H1 (cell line): ENCODE measurements around the gene PRXL2B. TPM values are rescaled to one million over a fixed set of nuclear protein-coding genes. Genes with fewer than 3 reads are reported as not detected.

Source experiments
- CTCF ChIA-PET: fragments of 300-600 bp; sonication (Branson Sonifier 250); formaldehyde crosslinking; loops from one replicate; lab custom pipeline; 2021; ENCODE audit not compliant: partially characterized antibody; lab: Charles Lee
- POLR2A ChIA-PET: fragments of 300-600 bp; sonication (Branson Sonifier 250); formaldehyde crosslinking; loops from one replicate; lab custom pipeline; 2021; ENCODE audit warnings: inconsistent platforms; ENCODE audit not compliant: partially characterized antibody; lab: Charles Lee
- DNase-seq, 2 experiments: peaks; one replicate each; pipeline versions ENCODE4 v3.0.0 to v3.0.0-alpha.2; 2010 to 2022; ENCODE audit warnings: low spot score in 2 of 2, low read depth in 1 of 2, mixed read lengths in 1 of 2
- FAIRE-seq: peaks from 2 replicates; lab custom pipeline; 2011; peaks lifted over from hg19 to GRCh38; lab: Jason Lieb, UNC
- H2AFZ ChIP-seq: 2 replicates; pipeline ENCODE4 v1.8.1; 2012; ENCODE audit warnings: low read length, inconsistent platforms
- H2AK5ac ChIP-seq: 2 replicates; pipeline ENCODE4 v1.6.1; 2013; ENCODE audit warnings: low read depth, low read length
- H2BK120ac ChIP-seq: replicated peaks from 2 replicates; pipeline ENCODE3; 2013; ENCODE audit warnings: low read depth, low read length, inconsistent platforms
- H2BK12ac ChIP-seq: 2 replicates; pipeline ENCODE4 v1.6.1; 2013; ENCODE audit warnings: low read depth, low read length
- H2BK15ac ChIP-seq: 2 replicates; pipeline ENCODE4 v1.6.1; 2013; ENCODE audit warnings: low read length
- H2BK20ac ChIP-seq: 2 replicates; pipeline ENCODE4 v1.6.1; 2013; ENCODE audit warnings: low read length
- H2BK5ac ChIP-seq: 2 replicates; pipeline ENCODE4 v1.6.1; 2013; ENCODE audit warnings: low read depth, low read length
- H3K14ac ChIP-seq: 2 replicates; pipeline ENCODE4 v1.6.1; 2013; ENCODE audit warnings: inconsistent platforms; ENCODE audit not compliant: insufficient read length
- H3K18ac ChIP-seq: 2 replicates; pipeline ENCODE4 v1.6.1; 2013; ENCODE audit warnings: low read length; ENCODE audit errors: extremely low read depth
- H3K23ac ChIP-seq: 2 replicates; pipeline ENCODE4 v1.6.1; 2013; ENCODE audit warnings: inconsistent platforms; ENCODE audit not compliant: insufficient read length
- H3K23me2 ChIP-seq: 2 replicates; pipeline ENCODE4 v1.6.1; 2013; ENCODE audit warnings: low read depth, low read length
- H3K27ac ChIP-seq: 2 replicates; pipeline ENCODE4 v1.6.1; 2011; ENCODE audit warnings: low read depth, low read length, inconsistent platforms
- H3K27me3 ChIP-seq, 4 experiments: replicated peaks in 1 of 4; 1 replicate in 1 of 4; 2 replicates in 3 of 4; pipeline versions ENCODE4 v1.6.1 to v1.8.1; 2011 to 2013; ENCODE audit warnings: low read length in 3 of 4, mild to moderate bottlenecking in 3 of 4, inconsistent platforms in 2 of 4, mixed read lengths in 2 of 4, moderate library complexity in 1 of 4; ENCODE audit not compliant: control insufficient read depth in 3 of 4, insufficient read depth in 3 of 4; ENCODE audit errors: extremely low read depth in 1 of 4
- H3K36me3 ChIP-seq, 4 experiments: 2 replicates each; pipeline versions ENCODE4 v1.6.1 to v1.8.1; 2011 to 2013; ENCODE audit warnings: mild to moderate bottlenecking in 4 of 4, low read length in 3 of 4, moderate library complexity in 2 of 4, control low read depth in 1 of 4, inconsistent platforms in 1 of 4; ENCODE audit not compliant: insufficient read depth in 4 of 4, control insufficient read depth in 2 of 4
- H3K4ac ChIP-seq: replicated peaks from 2 replicates; pipeline ENCODE3; 2013; ENCODE audit warnings: low read length, low read depth, mixed read lengths, inconsistent platforms; ENCODE audit not compliant: insufficient read length
- H3K4me1 ChIP-seq, 4 experiments: replicated peaks in 1 of 4; 1 replicate in 1 of 4; 2 replicates in 3 of 4; pipeline versions ENCODE4 v1.6.1 to v1.8.1; 2011 to 2013; ENCODE audit warnings: low read length in 3 of 4, inconsistent platforms in 2 of 4, mixed read lengths in 1 of 4; ENCODE audit not compliant: insufficient read depth in 4 of 4, control insufficient read depth in 3 of 4
- H3K4me2 ChIP-seq, 2 experiments: 2 replicates each; pipeline versions ENCODE4 v1.6.1 to v1.8.1; 2011 to 2013; ENCODE audit warnings: low read depth in 2 of 2, low read length in 2 of 2, control low read depth in 1 of 2, inconsistent platforms in 1 of 2, mild to moderate bottlenecking in 1 of 2; ENCODE audit not compliant: insufficient read depth in 1 of 2
- H3K4me3 ChIP-seq, 4 experiments: fragments of 200-600, 300-600 bp in 1 of 4; sonication (generic), shearing (Covaris generic), sonication (Bioruptor Twin) in 1 of 4; 2 replicates each; pipeline versions ENCODE4 v1.5.1 to v1.8.1; 2011 to 2016; ENCODE audit warnings: low read length in 4 of 4, low read depth in 3 of 4, control low read depth in 2 of 4, inconsistent platforms in 2 of 4, mild to moderate bottlenecking in 2 of 4, mixed read lengths in 1 of 4, moderate library complexity in 1 of 4; ENCODE audit not compliant: insufficient read depth in 2 of 4; ENCODE audit errors: extremely low read depth in 1 of 4
- H3K56ac ChIP-seq: replicated peaks from 2 replicates; pipeline ENCODE3; 2013; ENCODE audit warnings: low read depth, mild to moderate bottlenecking, mixed read lengths, low read length, inconsistent platforms; ENCODE audit not compliant: insufficient read length
- H3K79me1 ChIP-seq: 2 replicates; pipeline ENCODE4 v1.6.1; 2013; ENCODE audit warnings: low read depth, low read length, control low read depth
- H3K79me2 ChIP-seq, 2 experiments: 2 replicates each; pipeline versions ENCODE4 v1.6.1 to v1.8.1; 2012 to 2013; ENCODE audit warnings: low read length in 2 of 2, mild to moderate bottlenecking in 2 of 2, inconsistent platforms in 1 of 2; ENCODE audit not compliant: insufficient read depth in 2 of 2, control insufficient read depth in 1 of 2
- H3K9ac ChIP-seq, 4 experiments: replicated peaks in 1 of 4; 1 replicate in 1 of 4; 2 replicates in 3 of 4; pipeline versions ENCODE4 v1.6.1 to v1.8.1; 2011 to 2013; ENCODE audit warnings: low read depth in 3 of 4, low read length in 3 of 4, control low read depth in 2 of 4, mild to moderate bottlenecking in 2 of 4, moderate library complexity in 2 of 4, inconsistent platforms in 1 of 4; ENCODE audit errors: extremely low read depth in 1 of 4
- H3K9me3 ChIP-seq, 2 experiments: 2 replicates each; pipeline versions ENCODE4 v1.6.1 to v1.8.1; 2012 to 2013; ENCODE audit warnings: mild to moderate bottlenecking in 2 of 2, moderate library complexity in 2 of 2, control low read depth in 1 of 2, inconsistent platforms in 1 of 2, low read depth in 1 of 2, low read length in 1 of 2, mixed read lengths in 1 of 2; ENCODE audit not compliant: insufficient read depth in 2 of 2
- H4K20me1 ChIP-seq, 2 experiments: replicated peaks in 1 of 2; 2 replicates each; pipeline versions ENCODE3 to v1.8.1; 2011 to 2013; ENCODE audit warnings: inconsistent platforms in 2 of 2, low read length in 2 of 2, mild to moderate bottlenecking in 1 of 2; ENCODE audit not compliant: insufficient read depth in 2 of 2, control insufficient read depth in 1 of 2
- H4K5ac ChIP-seq: 2 replicates; pipeline ENCODE4 v1.6.1; 2013; ENCODE audit warnings: low read length, low read depth, mixed read lengths, inconsistent platforms; ENCODE audit not compliant: insufficient read length
- H4K8ac ChIP-seq: 2 replicates; pipeline ENCODE4 v1.8.0; 2013; ENCODE audit warnings: mild to moderate bottlenecking, moderate library complexity, low read length, inconsistent platforms; ENCODE audit not compliant: insufficient read depth; ENCODE audit errors: extremely low read depth
- H4K91ac ChIP-seq: replicated peaks from 2 replicates; pipeline ENCODE3; 2013; ENCODE audit warnings: low read length, mixed read lengths, inconsistent platforms; ENCODE audit not compliant: insufficient read length
- BACH1 ChIP-seq: IDR thresholded peaks from 2 replicates; pipeline ENCODE4 v1.6.1; 2012; ENCODE audit warnings: low read length, improper control_type of control experiment
- EP300 ChIP-seq, 2 experiments: IDR thresholded peaks; 1 replicate in 1 of 2; 2 replicates in 1 of 2; pipeline ENCODE4 v1.6.1; 2011 to 2012; ENCODE audit warnings: low read depth in 2 of 2, low read length in 2 of 2, mild to moderate bottlenecking in 2 of 2, borderline replicate concordance in 1 of 2, inconsistent platforms in 1 of 2, moderate library complexity in 1 of 2
- GABPA ChIP-seq: IDR thresholded peaks from 2 replicates; pipeline ENCODE4 v1.6.1; 2011; ENCODE audit warnings: mild to moderate bottlenecking, low read length, moderate library complexity, borderline replicate concordance; ENCODE audit not compliant: insufficient read depth
- HDAC2 ChIP-seq, 2 experiments: fragments of 300-600 bp in 1 of 2; sonication (generic) in 1 of 2; IDR thresholded peaks; 2 replicates each; pipeline ENCODE4 v1.6.1; 2011 to 2012; ENCODE audit warnings: low read depth in 2 of 2, low read length in 2 of 2, mild to moderate bottlenecking in 2 of 2, moderate library complexity in 2 of 2, borderline replicate concordance in 1 of 2, inconsistent platforms in 1 of 2
- JUN ChIP-seq: IDR thresholded peaks from 2 replicates; pipeline ENCODE4 v1.6.1; 2011; ENCODE audit warnings: low read depth, mild to moderate bottlenecking, improper control_type of control experiment, low read length
- MAFK ChIP-seq: IDR thresholded peaks from 2 replicates; pipeline ENCODE4 v1.6.1; 2012; ENCODE audit warnings: low read depth, mild to moderate bottlenecking, improper control_type of control experiment, low read length
- NANOG ChIP-seq: IDR thresholded peaks from 2 replicates; pipeline ENCODE4 v1.6.1; 2011; ENCODE audit warnings: low read length, low read depth, mild to moderate bottlenecking, inconsistent platforms; ENCODE audit not compliant: insufficient read depth, poor library complexity, severe bottlenecking
- SAP30 ChIP-seq: fragments of 300-600 bp; sonication (generic); IDR thresholded peaks from 2 replicates; pipeline ENCODE4 v1.7.1; 2012; ENCODE audit warnings: low read length, moderate library complexity, mild to moderate bottlenecking, inconsistent platforms; ENCODE audit not compliant: insufficient read depth, insufficient replicate concordance
- SP2 ChIP-seq: IDR thresholded peaks from 2 replicates; pipeline ENCODE4 v1.6.1; 2012; ENCODE audit warnings: mild to moderate bottlenecking, low read length, inconsistent platforms
- SRF ChIP-seq: IDR thresholded peaks from 2 replicates; pipeline ENCODE4 v1.6.1; 2011; ENCODE audit warnings: mild to moderate bottlenecking, low read depth, low read length, moderate library complexity
- TCF12 ChIP-seq: IDR thresholded peaks from 2 replicates; pipeline ENCODE4 v1.6.1; 2011; ENCODE audit warnings: low read depth, mild to moderate bottlenecking, low read length
- WGBS, 2 experiments: shearing (Covaris generic) in 1 of 2; methylation state at CpG; one replicate each; pipeline versions ENCODE4 v1.1.6 to v1.1.7; 2013 to 2015; ENCODE audit warnings: low lambda C conversion rate in 2 of 2, mixed read lengths in 2 of 2, inconsistent platforms in 1 of 2, low coverage in 1 of 2, missing lambda C conversion rate in 1 of 2; ENCODE audit not compliant: insufficient replicate concordance in 2 of 2, insufficient coverage in 1 of 2, insufficient read length in 1 of 2; ENCODE audit errors: extremely low coverage in 1 of 2, missing lambda C conversion rate in 1 of 2; 5-methylcytosine and 5-hydroxymethylcytosine counted together
- polyA plus RNA-seq, 7 experiments: library from polyadenylated mRNA; depleted of rRNA in 3 of 7; stranded (reverse) in 5 of 7; unstranded in 2 of 7; fragments of >200 nt in 5 of 7; fragments of 200-250 nt in 2 of 7; gene quantifications; 1 replicate in 5 of 7; 2 replicates in 1 of 7; 4 replicates in 1 of 7; pipeline versions ENCODE4 v1.2.1 to v1.2.3, GENCODE V29; 2011 to 2013; ENCODE audit warnings: missing spikeins in 2 of 7, mixed read lengths in 2 of 7
- total RNA-seq: library from RNA; stranded (reverse); fragmentation: NEBNext Ultra II Directional; extraction: Animal tissue kit (Norgen Biotek cat#: 25700); gene quantifications from 2 replicates; pipeline ENCODE4 v1.2.1, GENCODE V29; 2021

Gene PRXL2B
- total and polyA plus RNA-seq, 2 of the 8 experiments (the other 6 are each of a cell fraction or from before 2014, with no cell fraction given) = 35.3 to 46.0 TPM

DNA sequence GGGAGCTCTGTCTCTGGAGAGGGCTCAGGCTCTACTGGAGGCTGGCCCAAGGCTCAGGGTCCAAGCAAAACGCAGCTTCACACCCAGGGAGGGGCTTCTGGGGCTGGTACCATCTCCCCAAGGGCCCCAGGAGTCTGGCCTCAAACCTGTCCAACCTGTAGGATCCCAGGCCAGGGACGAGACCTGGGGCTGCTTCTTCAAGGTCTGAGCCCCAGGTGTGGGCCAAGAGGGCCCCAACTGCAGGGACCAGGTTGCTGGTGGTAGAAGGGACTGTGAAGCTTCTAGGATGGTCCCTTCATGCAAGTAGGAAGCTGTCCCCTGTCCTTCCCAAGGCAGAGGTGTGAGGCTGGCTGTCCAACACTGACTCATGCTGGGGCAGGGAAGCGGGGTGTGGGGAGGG is 54.0 kb downstream of the PRXL2B start:
- Histone ChIP-seq H2AK5ac (no peak overlapping the region), H3K18ac (no peak overlapping the region), H4K5ac (no peak overlapping the region), H3K79me1 (no peaks in the 10 kb centered on the region), H2BK15ac (no peak overlapping the region), H3K23ac (no peak overlapping the region), H3K23me2 (peaks cover 11% of the 10 kb centered on the region; the same call in 1 of the 2 replicates), H2BK120ac (no peak overlapping the region), H3K27me3 (peaks cover 0 to 10% (median 4%) of the 10 kb centered on the region in 4 experiments; a peak in 4 of 7 replicates), H2BK20ac (no peak overlapping the region), H2AFZ (no peak overlapping the region), H3K79me2 (no peaks in the 10 kb centered on the region; a peak in 1 of 4 replicates), H2BK5ac (no peak overlapping the region), H3K9me3 (peaks cover 0 to 2% of the 10 kb centered on the region in 2 experiments; a peak in 1 of 4 replicates), H3K27ac (no peak overlapping the region), H2BK12ac (no peak overlapping the region), H3K4me1 (peaks cover 3 to 14% (median 11%) of the 10 kb centered on the region in 4 experiments; a peak in 6 of 7 replicates), H4K20me1 (peaks cover 0 to 7% of the 10 kb centered on the region in 2 experiments), H3K56ac (no peak overlapping the region), H3K14ac (no peak overlapping the region), H3K36me3 (no peaks in the 10 kb centered on the region), H3K9ac (no peak overlapping the region), H3K4me2 (no peak overlapping the region), H3K4me3 (no peak overlapping the region), H4K91ac (no peak overlapping the region), H3K4ac (no peak overlapping the region), H4K8ac (no peak overlapping the region)
- FAIRE-seq (no peak), DNase-seq (no peak)
- ChIA-PET POLR2A (no interaction called here), CTCF (interaction anchor here (0.9 kb wide), 3 partner anchors 79 to 309 kb away, joined by 3 to 4 read pairs (median 3); no protein-coding TSS in a partner anchor)
- no peak for TF ChIP-seq BACH1
- no peak for TF ChIP-seq JUN
- no peak for TF ChIP-seq EP300 (IDR thresholded peaks at IDR 0.05; ENCODE audit: borderline replicate concordance in 1 of 2, low read depth in 2 of 2, low read length in 2 of 2)
- TF ChIP-seq SP2 = no peak
- no peak for TF ChIP-seq GABPA
- TF ChIP-seq NANOG = no peak
- no peak for TF ChIP-seq SAP30
- no peak for TF ChIP-seq MAFK
- no peak for TF ChIP-seq HDAC2 (IDR thresholded peaks at IDR 0.05; ENCODE audit: borderline replicate concordance in 1 of 2, low read depth in 2 of 2, low read length in 2 of 2)
- no peak for TF ChIP-seq SRF
- TF ChIP-seq TCF12 = no peak
- 77% methylated on average over 3 of the region's 3 CpGs; no CpG with 5 or more reads in 1 of the 2 experiments for WGBS, 2 experiments
